Eye (tissue), 1 donor: ENCODE results near the gene FAM13A.

Experiments
- DNase-seq: peaks from one replicate; pipeline ENCODE4 v3.0.0-alpha.2; 2015

FAM13A gene

GRCh38 chr4:88828842-88829571 is 228.0 kb downstream of the FAM13A start:
- DNase-seq = no peak

- DNase-seq = no peak
Measured at GRCh38 chr4:88827442-88827841, 229.5 kb downstream of the FAM13A start.

GRCh38 chr4:88826771-88827170 is 230.2 kb downstream of the FAM13A start:
- DNase-seq = no peak

GRCh38 chr4:88825931-88826330 is 231.1 kb downstream of the FAM13A start:
- DNase-seq = peak; percentile 89

GRCh38 chr4:88823058-88823919 is 233.7 kb downstream of the FAM13A start:
- peak; percentile 95 for DNase-seq

GRCh38 chr4:88822034-88822789 is 234.8 kb downstream of the FAM13A start:
- no peak for DNase-seq

- peak; percentile 45 for DNase-seq
Measured at GRCh38 chr4:88821522-88821921, 235.5 kb downstream of the FAM13A start.

- peak; percentile 48 for DNase-seq
Measured at GRCh38 chr4:88820698-88821415, 236.1 kb downstream of the FAM13A start.

GRCh38 chr4:88819818-88820697 is 236.9 kb downstream of the FAM13A start:
- DNase-seq = no peak

- DNase-seq = peak; percentile 64
Measured at GRCh38 chr4:88818631-88819470, 238.1 kb downstream of the FAM13A start.

GRCh38 chr4:88817740-88818139 is 239.2 kb downstream of the FAM13A start:
- no peak for DNase-seq

- no peak for DNase-seq
Measured at GRCh38 chr4:88816360-88816759, 240.6 kb downstream of the FAM13A start.

- DNase-seq = no peak
Measured at GRCh38 chr4:88814043-88814617, 242.9 kb downstream of the FAM13A start.

GRCh38 chr4:88813013-88813412 is 244.0 kb downstream of the FAM13A start:
- DNase-seq = no peak

GRCh38 chr4:88812420-88812819 is 244.6 kb downstream of the FAM13A start:
- no peak for DNase-seq

- DNase-seq = no peak
Measured at GRCh38 chr4:88811904-88812303, 245.1 kb downstream of the FAM13A start.

- no peak for DNase-seq
Measured at GRCh38 chr4:88810325-88810724, 246.7 kb downstream of the FAM13A start.

- no peak for DNase-seq
Measured at GRCh38 chr4:88809576-88810219, 247.3 kb downstream of the FAM13A start.

- no peak for DNase-seq
Measured at GRCh38 chr4:88809101-88809500, 247.9 kb downstream of the FAM13A start.

- no peak for DNase-seq
Measured at GRCh38 chr4:88807499-88807898, 249.5 kb downstream of the FAM13A start.
